ENCODE data around the gene CARNS1.
A peak's percentile ranks its signal among the peaks of the same experiment; 100 is the strongest.
"Not testable (repeated sequence)": the region's sequence is repeated elsewhere in the genome, so short reads cannot be mapped to it uniquely, and the experiment has no call there.

The CARNS1 gene

GRCh38 chr11:67409781-67410368 lies 5.6 kb upstream of the CARNS1 start:
- no peak for DNase-seq (ENCODE audit: low read depth)

- DNase-seq (ENCODE audit: low read depth), result no peak
Observed at GRCh38 chr11:67410369-67410831, 5.1 kb upstream of the CARNS1 start.

- DNase-seq (ENCODE audit: low read depth), result no peak
Observed at GRCh38 chr11:67410984-67411784, 4.3 kb upstream of the CARNS1 start.

- DNase-seq (ENCODE audit: low read depth), result no peak
Observed at GRCh38 chr11:67411785-67412152, 3.7 kb upstream of the CARNS1 start.

- no peak for DNase-seq (ENCODE audit: low read depth)
Observed at GRCh38 chr11:67412495-67413179, 2.8 kb upstream of the CARNS1 start.

- no peak for DNase-seq (ENCODE audit: low read depth)
Observed at GRCh38 chr11:67413266-67413849, 2.1 kb upstream of the CARNS1 start.

GRCh38 chr11:67416416-67417335 lies 1.2 kb downstream of the CARNS1 start:
- peak; percentile 69 for DNase-seq (ENCODE audit: low read depth)

- no peak for DNase-seq (ENCODE audit: low read depth)
Observed at GRCh38 chr11:67417425-67417824, 1.9 kb downstream of the CARNS1 start.

GRCh38 chr11:67418476-67419281 lies 3.2 kb downstream of the CARNS1 start:
- no peak for DNase-seq (ENCODE audit: low read depth)

- DNase-seq (ENCODE audit: low read depth), result no peak
Observed at GRCh38 chr11:67419325-67420049, 4.0 kb downstream of the CARNS1 start.

GRCh38 chr11:67420147-67420645 lies 4.7 kb downstream of the CARNS1 start:
- DNase-seq (ENCODE audit: low read depth), result no peak

GRCh38 chr11:67420646-67421429 lies 5.4 kb downstream of the CARNS1 start:
- peak; percentile 97 for DNase-seq (ENCODE audit: low read depth)

GRCh38 chr11:67421430-67422031 lies 6.1 kb downstream of the CARNS1 start:
- DNase-seq (ENCODE audit: low read depth), result no peak

- DNase-seq (ENCODE audit: low read depth), result no peak
Observed at GRCh38 chr11:67422891-67423290, 7.4 kb downstream of the CARNS1 start.

GRCh38 chr11:67423466-67423865 lies 8.0 kb downstream of the CARNS1 start:
- no peak for DNase-seq (ENCODE audit: low read depth)

GRCh38 chr11:67423891-67424613 lies 8.6 kb downstream of the CARNS1 start:
- DNase-seq (ENCODE audit: low read depth), result no peak

- DNase-seq (ENCODE audit: low read depth), result not testable (repeated sequence)
Observed at GRCh38 chr11:67427364-67427859, 11.9 kb downstream of the CARNS1 start.
